NCI-H345 (cell line): ENCODE measurements around the gene ZNF598.
"Not testable (repeated sequence)": the region's sequence is repeated elsewhere in the genome, so short reads cannot be mapped to it uniquely, and the experiment has no call there.

Experiments
- DNase-seq: peaks from one replicate; lab custom pipeline; 2025; lab: John Stamatoyannopoulos, UW

Gene ZNF598

GRCh38 chr16:2027024-2028010 is 17.7 kb upstream of the ZNF598 start:
- peak; percentile 45 for DNase-seq

DNA sequence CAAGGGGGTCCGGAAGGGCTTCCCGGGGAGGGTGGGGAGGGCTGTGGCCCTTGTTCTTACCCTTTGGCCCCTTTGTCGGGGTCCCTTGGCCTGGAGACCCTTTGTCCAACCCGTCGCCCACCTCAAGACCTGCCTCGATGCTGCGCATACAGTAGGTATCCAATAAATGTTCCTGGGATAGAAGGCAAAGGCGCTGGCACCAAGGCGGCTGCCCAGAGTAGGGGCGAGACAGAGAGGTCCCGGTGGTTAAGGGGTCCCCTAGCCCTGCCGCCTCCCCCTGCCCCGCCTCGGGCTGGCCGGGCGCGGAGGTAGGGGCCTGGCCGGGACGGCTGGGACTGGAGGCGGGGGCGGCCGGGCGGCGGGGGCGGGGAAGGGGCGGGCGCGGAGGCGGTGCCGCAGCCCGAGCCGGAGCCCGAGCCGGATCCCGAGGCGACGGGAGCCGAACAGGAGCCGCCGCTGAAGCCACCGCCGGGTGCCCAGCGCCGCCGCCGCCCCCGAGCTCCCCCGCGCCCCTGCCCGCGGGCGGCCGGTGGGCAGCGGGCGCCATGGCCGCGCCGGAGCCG is 16.9 kb upstream of the ZNF598 start, which contains the start of gene NHERF2:
Gene NHERF2 (plus strand): TSS at position 442 of the 563 bp plus-strand sequence. CDS start 104 bp downstream, at position 546.
- peak; percentile 43 for DNase-seq

GRCh38 chr16:2025878-2026460 is 16.3 kb upstream of the ZNF598 start:
- no peak for DNase-seq

DNA sequence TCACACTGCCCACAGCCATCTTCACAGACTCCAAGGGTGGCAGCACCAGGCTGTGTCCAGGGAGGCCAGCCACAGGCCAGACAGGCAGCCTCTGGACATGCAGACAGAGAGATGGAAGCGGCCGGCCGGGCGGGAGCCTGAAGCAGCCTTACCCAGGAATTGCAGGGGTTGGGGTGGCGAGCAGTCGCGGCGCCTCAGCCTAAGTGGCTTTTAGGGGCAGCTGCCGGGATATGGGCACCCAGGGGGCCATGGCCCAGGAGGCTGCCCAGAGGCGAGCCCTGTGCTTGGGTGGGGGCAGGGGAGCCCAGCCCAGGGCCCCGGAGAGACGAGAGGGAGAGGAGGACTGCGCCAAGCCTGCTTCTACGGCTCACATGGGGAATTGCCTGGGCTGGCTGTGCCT is 15.6 kb upstream of the ZNF598 start:
- no peak for DNase-seq

- no peak for DNase-seq
Measured at GRCh38 chr16:2024032-2024420, 14.4 kb upstream of the ZNF598 start.

DNA sequence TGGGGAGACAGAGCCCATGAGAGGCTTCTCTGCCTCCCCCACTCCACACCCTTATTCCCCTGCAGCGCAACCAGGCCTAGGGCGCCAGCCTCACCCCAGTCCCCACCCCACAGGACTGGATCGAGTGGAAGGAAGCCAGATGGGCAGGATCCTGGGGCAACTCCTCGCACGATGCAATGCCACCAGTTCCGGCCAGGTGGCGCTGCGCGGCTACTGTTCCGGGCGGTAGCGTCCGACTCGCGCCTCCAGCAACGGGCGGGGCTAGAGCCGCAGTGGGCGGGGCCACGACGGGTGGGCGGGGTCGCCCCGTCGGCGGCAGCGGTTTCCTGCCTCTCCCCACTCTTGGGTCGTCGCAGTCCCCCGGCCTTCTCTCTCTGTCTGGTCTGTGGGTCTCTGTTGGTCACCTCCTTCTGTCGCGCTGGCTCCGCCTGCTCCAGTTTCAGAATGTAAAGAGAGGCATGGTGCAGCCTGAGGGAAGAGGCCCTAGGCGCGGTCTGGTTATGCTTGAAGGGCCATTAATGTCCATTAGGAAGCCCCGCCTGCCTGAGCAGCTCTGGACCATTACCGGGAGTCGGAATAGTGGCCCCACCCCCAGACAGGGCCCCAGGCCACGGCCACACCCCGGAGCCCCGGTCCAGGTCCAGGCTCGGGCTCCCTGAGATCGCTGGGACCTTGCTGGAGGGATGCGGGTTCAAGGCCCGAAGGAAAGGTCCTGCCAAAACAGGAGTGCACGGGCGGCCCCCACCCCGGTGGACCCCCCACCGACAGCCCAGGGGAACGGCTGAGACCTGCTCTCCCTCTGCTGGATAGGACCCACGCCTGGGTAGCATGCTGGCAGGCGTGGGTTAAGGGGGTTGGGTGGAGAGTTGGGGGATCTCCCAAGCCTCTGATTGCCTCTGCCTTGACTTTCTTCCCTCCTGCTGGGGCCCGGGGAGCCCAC is 13.7 kb upstream of the ZNF598 start:
- peak; percentile 88 for DNase-seq

DNA sequence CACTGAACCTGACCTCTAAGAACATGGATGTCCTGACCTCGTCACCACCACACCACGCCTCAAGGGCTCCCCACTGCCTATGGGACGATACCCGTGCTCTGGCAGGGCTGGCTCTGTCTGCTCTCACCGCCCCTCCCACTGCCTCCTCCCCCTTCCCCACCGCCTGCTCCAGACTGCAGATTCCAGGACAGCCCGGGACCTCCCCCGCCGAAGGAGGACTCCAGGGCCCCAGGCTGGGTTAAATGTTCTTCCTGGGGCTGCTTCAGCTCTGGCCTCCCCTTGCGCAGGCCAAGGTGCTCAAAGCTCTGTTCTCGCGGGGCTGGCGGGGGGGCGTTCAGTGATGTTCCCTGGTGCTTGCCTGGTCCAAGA is 13.1 kb upstream of the ZNF598 start:
- no peak for DNase-seq

DNA sequence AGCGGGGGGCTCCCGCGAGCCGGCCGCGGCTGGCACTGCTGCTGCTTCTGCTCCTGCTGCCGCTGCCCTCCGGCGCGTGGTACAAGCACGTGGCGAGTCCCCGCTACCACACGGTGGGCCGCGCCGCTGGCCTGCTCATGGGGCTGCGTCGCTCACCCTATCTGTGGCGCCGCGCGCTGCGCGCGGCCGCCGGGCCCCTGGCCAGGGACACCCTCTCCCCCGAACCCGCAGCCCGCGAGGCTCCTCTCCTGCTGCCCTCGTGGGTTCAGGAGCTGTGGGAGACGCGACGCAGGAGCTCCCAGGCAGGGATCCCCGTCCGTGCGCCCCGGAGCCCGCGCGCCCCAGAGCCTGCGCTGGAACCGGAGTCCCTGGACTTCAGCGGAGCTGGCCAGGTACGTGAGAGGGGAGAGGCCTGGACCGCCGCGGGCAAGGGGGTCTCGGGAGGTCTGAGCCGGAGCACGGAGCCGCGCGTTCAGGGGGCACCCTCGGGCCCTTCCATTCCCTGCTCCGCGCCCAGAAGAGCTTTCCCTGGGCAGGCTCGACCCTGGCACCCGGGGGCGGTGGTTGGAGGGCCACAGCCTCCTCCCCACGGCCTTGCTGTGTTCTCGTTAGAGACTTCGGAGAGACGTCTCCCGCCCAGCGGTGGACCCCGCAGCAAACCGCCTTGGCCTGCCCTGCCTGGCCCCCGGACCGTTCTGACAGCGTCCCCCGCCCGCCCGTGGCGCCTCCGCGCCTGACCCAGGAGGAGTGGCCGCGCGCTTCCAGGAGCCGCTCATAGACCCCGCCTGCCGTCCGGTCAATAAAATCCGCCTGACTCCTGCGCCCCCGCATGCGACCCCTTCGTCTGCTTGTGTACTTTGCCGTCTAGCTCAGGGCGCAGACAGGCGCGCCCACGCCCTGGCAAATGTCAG is 10.6 kb upstream of the ZNF598 start:
- no peak for DNase-seq

DNA sequence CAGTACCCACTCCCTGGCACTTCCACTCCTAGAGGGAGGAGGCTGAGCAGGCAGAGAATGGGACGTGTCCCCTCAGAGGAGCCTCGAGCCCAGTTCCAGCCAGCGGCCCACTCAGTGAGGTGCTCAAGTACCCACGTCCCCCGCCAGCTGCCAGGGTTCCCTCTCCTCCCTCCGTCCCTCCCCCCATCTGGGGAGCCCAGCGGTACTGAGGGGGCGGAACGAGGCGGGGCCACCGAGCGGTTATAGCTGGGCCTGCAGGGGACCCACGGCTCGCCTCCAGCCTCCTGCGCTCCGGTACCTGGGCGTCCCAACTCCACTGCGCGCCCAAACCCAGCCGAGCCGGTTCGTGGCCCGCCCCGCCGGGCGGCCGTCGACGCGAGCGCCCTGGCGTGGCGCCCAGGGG is 9.9 kb upstream of the ZNF598 start, which contains the start of gene NPW:
Gene NPW (plus strand): TSS at position 268 of the 403 bp plus-strand sequence.
- DNase-seq: peak; percentile 30

DNA sequence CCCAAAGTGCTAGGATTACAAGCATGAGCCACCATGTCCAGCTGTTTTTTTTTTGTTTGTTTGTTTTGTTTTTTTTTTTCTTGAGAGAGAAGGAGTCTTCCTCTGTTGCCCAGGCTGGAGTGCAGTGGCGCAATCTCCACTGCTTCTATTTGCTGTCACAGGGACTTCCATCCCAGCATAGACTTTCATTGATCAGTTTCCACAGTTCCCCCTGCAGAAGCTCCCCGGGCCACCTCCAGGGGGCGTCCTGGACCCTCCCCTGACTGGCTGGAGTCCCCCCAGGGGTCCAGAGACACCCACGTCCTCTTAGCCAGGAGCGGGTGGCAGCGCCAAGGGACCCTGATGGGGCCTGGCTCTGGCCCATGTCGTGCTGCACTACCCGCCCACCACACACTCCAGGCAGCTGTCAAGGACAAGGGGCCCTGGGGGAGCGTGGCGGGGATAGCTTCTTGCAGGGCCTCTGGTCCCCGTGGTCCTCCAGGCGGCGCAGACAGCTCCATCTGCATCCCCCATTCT is 6.8 kb upstream of the ZNF598 start:
- peak; percentile 20 for DNase-seq

DNA sequence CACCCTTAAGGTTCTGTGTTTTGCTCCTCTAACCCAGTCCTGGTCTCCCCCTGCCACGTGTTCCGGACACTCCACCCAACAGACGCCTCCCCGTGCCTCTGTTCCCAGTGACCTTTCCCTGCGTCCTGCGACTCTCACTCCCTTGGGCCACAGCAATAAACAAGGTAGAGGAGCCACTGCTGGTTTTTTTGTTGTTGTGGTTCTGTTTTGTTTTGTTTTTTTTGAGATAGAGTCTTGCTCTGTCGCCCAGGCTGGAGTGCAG is 6.3 kb upstream of the ZNF598 start:
- no peak for DNase-seq

DNA sequence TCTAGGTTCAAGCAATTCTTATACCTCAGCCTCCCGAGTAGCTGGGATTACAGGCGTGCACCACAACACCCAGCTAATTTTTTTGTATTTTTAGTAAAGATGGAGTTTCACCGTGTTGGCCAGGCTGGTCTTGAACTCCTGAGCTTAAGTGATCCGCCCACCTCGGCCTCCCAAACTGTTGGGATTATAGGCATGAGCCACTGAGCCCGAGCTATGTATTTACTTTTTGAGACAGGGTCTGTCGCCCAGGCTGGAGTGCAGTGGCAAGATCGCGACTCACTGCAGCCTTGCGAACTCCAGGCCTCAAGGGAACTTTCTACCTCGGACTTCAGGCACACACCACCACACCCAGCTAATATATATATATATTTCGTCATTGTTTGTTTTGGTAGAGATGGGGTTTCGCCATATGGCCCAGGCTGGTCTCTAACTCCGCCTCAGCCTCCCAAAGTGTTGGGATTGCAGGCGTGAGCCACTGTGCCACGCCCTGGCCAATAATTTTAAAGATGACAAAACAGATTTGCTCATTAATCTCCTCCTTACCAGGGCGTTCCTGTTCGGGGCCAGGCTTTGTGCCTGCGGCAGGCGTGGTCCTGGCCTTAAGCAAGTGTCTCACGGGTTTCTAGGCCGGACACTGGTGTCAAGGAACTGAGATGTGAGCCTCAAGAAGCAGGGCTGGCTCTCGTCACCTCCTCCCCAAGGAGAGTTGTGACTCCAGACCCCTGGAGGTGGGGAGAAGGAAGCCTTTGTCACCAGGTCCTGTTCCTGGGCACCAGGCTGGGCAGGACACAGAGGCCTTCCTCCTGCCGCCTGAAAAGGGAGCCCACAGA is 5.7 kb upstream of the ZNF598 start:
- DNase-seq: no peak

- no peak for DNase-seq
Measured at GRCh38 chr16:2013527-2013926, 3.9 kb upstream of the ZNF598 start.

GRCh38 chr16:2011726-2012125 is 2.1 kb upstream of the ZNF598 start:
- DNase-seq: not testable (repeated sequence)

GRCh38 chr16:2009164-2009711 is 383 bp downstream of the ZNF598 start:
- no peak for DNase-seq

GRCh38 chr16:2008631-2009163 is 924 bp downstream of the ZNF598 start:
- no peak for DNase-seq

- no peak for DNase-seq
Measured at GRCh38 chr16:2008009-2008526, 1.6 kb downstream of the ZNF598 start.

DNA sequence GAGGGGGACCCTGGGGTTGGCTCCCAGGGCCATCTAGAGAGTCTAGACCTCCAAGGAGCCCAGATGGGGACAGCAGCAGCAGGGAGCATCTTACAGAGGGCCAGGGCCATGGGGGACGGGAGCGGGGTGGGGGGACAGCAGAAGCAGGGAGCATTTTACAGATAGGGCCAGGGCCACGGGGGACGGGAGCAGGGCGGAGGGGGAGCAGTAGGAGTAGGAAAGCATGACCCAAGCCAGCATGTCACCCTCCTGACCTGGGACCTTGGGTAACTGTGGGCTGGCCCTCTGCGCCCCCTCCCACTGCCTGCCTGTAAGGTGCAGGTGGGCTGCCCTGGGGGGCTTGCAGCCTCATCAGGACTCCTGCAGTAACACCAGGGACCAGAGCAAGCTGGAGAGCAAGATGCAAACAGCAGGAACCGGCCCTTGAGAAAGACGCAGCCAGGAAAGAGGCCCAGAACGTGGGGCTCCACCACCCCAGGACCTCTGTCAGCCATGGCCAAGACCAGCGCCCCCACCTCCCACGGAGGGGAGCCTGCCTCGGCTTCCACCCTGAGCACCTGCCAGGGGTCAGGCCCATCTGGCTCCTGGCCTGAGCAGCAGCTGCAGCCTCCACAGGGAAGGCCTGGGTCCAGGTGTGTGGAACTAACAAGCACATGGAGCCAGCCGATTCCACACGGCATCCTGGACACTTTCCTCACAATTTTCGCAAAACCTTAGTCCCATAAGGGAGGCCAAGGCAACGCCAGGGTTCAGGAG is 2.4 kb downstream of the ZNF598 start:
- DNase-seq: no peak
